Epithelial cell of proximal tubule (primary cell): ENCODE measurements around the gene GNMT. TPM values are rescaled to one million over a fixed set of nuclear protein-coding genes. Genes with fewer than 3 reads are reported as not detected.
A peak's percentile ranks its signal among the peaks of the same experiment; 100 is the strongest.

Source experiments
- DNase-seq: peaks from one replicate; pipeline ENCODE4 v3.0.0-alpha.2; 2011; ENCODE audit warnings: low read depth
- H3K4me3 ChIP-seq: 2 replicates; pipeline ENCODE4 v1.5.1; 2011; ENCODE audit warnings: low read depth, mild to moderate bottlenecking, low read length
- CTCF ChIP-seq: conservative IDR thresholded peaks from 2 replicates; pipeline ENCODE4 v1.5.1; 2012; ENCODE audit warnings: low read depth, mild to moderate bottlenecking, low read length
- total RNA-seq: library from RNA; depleted of rRNA; stranded (reverse); fragments of >200 nt; gene quantifications from 2 replicates; pipeline ENCODE4 v1.2.3, GENCODE V29; 2015

GNMT gene
- total RNA-seq, 1 donor from 2014 or later: not detected

GRCh38 chr6:42961020-42961470 lies 491 bp downstream of the GNMT start:
- peak overlapping the region; percentile 58 for H3K4me3 ChIP-seq
- DNase-seq: no peak
- TF ChIP-seq CTCF: no peak

GRCh38 chr6:42962096-42962495 lies 1.5 kb downstream of the GNMT start:
- no peak overlapping the region for H3K4me3 ChIP-seq
- TF ChIP-seq CTCF: no peak
- no peak for DNase-seq

DNA sequence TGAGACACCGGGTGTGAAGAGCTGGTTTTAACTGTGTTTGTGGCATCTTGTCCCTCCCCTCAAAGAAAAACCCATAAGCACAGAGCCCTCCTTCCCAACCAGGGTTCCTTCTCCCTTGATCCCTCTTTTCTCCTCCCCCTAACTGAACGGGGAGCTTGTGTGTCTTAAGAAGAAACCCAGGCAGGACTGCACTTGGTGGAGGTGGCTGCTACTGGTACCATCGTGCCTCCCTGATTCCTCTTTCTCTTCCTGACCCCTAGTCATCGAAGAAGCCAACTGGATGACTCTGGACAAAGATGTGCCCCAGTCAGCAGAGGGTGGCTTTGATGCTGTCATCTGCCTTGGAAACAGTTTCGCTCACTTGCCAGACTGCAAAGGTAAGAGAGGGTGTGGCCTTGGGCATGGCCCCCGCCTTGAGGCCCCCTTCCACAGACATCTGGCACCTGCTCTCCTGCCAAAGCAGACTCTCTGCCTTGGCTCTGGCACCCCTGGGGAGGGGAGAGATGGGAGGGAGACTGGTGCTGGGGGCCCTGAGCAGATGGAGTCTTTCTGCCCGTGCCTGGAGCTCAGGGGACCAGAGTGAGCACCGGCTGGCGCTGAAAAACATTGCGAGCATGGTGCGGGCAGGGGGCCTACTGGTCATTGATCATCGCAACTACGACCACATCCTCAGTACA lies 2.1 kb downstream of the GNMT start:
- no peak for DNase-seq
- H3K4me3 ChIP-seq: no peak overlapping the region
- no peak for TF ChIP-seq CTCF

- no peak overlapping the region for H3K4me3 ChIP-seq
These were observed 2.8 kb downstream of the GNMT start for GRCh38 chr6:42963179-42963854.

GRCh38 chr6:42963855-42964605 lies 3.5 kb downstream of the GNMT start:
- DNase-seq: no peak
- H3K4me3 ChIP-seq: no peak overlapping the region
- TF ChIP-seq CTCF: peak; percentile 45

More at GRCh38 chr6:42963179-42963854, 2.8 kb downstream of the GNMT start:
- no peak for TF ChIP-seq CTCF
- DNase-seq: no peak

DNA sequence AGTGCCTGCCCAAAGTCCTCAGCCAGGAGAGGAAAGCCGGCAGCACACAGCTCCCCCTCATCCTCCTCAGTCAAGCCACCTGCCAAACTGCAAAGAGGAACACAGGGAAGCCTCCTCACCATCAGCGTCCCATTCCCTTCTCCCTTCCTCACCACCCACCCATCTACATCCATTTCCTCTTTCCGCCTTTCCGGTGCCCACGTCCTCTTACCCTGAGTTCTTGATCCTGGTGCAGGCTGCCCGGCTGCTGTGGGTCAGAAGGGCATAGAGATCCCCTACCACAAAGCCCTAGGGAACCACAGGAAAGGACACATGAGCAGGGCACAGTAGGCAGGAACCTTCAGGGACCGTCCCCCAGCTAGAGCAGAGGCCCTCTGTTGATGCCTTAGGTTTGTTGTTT lies 6.0 kb downstream of the GNMT start:
- no peak for DNase-seq
- no peak for TF ChIP-seq CTCF
- no peak overlapping the region for H3K4me3 ChIP-seq
